Esophagus squamous epithelium (tissue), 5 donors: ENCODE results near the gene PSMB7. TPM values are rescaled to one million over a fixed set of nuclear protein-coding genes. Genes with fewer than 3 reads are reported as not detected.

ENCODE experiments used
- DNase-seq: peaks from one replicate; lab custom pipeline; 2025; lab: John Stamatoyannopoulos, UW
- H3K27ac ChIP-seq, 4 donors: fragments of 200-600 bp; sonication (generic); one replicate each; pipeline ENCODE4 v1.5.1; 2016 to 2019; ENCODE audit warnings: mild to moderate bottlenecking in 1 of 4
- H3K27me3 ChIP-seq, 4 donors: fragments of 200-600 bp; sonication (generic); 1 replicate in 3 of 4; 2 replicates in 1 of 4; pipeline versions ENCODE4 v1.5.1 to v1.6.0; 2017 to 2021; ENCODE audit warnings: antibody characterized with exemption in 1 of 4
- H3K36me3 ChIP-seq, 3 donors: fragments of 200-600 bp; sonication (generic); one replicate each; pipeline ENCODE4 v1.5.1; 2016 to 2019
- H3K4me1 ChIP-seq, 3 donors: fragments of 200-600 bp; sonication (generic); one replicate each; pipeline ENCODE4 v1.5.1; 2017 to 2019
- H3K4me3 ChIP-seq, 4 donors: fragments of 200-600 bp; sonication (generic); 1 replicate in 3 of 4; 2 replicates in 1 of 4; pipeline ENCODE4 v1.5.1; 2016 to 2019; ENCODE audit warnings: mild to moderate bottlenecking in 2 of 4, moderate library complexity in 1 of 4
- H3K9me3 ChIP-seq, 3 donors: fragments of 200-600 bp; sonication (generic); one replicate each; pipeline ENCODE4 v1.5.1; 2016 to 2019
- CTCF ChIP-seq, 6 experiments: fragments of 450-650 bp in 4 of 6; fragments of 200-600 bp in 2 of 6; sonication (generic) in 2 of 6; IDR thresholded peaks; one replicate each; pipeline ENCODE4 v1.5.1; 2016 to 2019; ENCODE audit warnings: antibody characterized with exemption in 6 of 6, mild to moderate bottlenecking in 4 of 6, moderate library complexity in 4 of 6
- POLR2A ChIP-seq, 4 donors: fragments of 450-650 bp; IDR thresholded peaks; one replicate each; pipeline ENCODE4 v1.6.1; 2017; ENCODE audit warnings: antibody characterized with exemption in 4 of 4, mild to moderate bottlenecking in 4 of 4, moderate library complexity in 3 of 4
- WGBS, 2 donors: methylation state at CpG; one replicate each; pipeline ENCODE4 v1.1.5; 2018; 5-methylcytosine and 5-hydroxymethylcytosine counted together
- intact Hi-C: fragments of 100-400 bp; cut with DNase I; formaldehyde crosslinking; loops from one replicate; pipeline ENCODE4 v1.15.0; 2022
- total RNA-seq, 4 donors: library from RNA; depleted of rRNA; stranded (reverse); fragments of >200 nt; gene quantifications; one replicate each; pipeline ENCODE4 v1.1.0, GENCODE V29; 2016
- donor health status: DM: yes; HTN: yes; CAD: no.

The PSMB7 gene
- total RNA-seq, 4 donors from 2014 or later = 114 to 229 (median 170) TPM

GRCh38 chr9:124335320-124335707 is 79.9 kb downstream of the PSMB7 start:
- WGBS, 2 donors = 83 to 95% methylated on average over 7 to 12 of the region's 14 CpGs
- H3K27ac ChIP-seq = no peak overlapping the region
- no peaks in the 10 kb centered on the region for H3K27me3 ChIP-seq
- DNase-seq = no peak
- TF ChIP-seq POLR2A (IDR thresholded peaks at IDR 0.05) (no peak), CTCF (IDR thresholded peaks at IDR 0.05) (no peak)
- no peak overlapping the region for H3K4me3 ChIP-seq
- H3K36me3 ChIP-seq = peaks cover 4 to 83% (median 8%) of the 10 kb centered on the region in 3 donors
- intact Hi-C loops = no loop called here
- H3K9me3 ChIP-seq = peaks cover 0 to 9% (median 6%) of the 10 kb centered on the region in 3 donors
- no peaks in the 10 kb centered on the region for H3K4me1 ChIP-seq

- no peak for TF ChIP-seq POLR2A (IDR thresholded peaks at IDR 0.05)
- no peak for TF ChIP-seq CTCF (IDR thresholded peaks at IDR 0.05)
- Histone ChIP-seq H3K27me3 (no peaks in the 10 kb centered on the region), H3K9me3 (peaks cover 0 to 9% (median 6%) of the 10 kb centered on the region in 3 donors), H3K36me3 (peaks cover 7 to 87% (median 8%) of the 10 kb centered on the region in 3 donors), H3K4me3 (no peak overlapping the region), H3K4me1 (no peaks in the 10 kb centered on the region), H3K27ac (no peak overlapping the region)
- intact Hi-C loops = no loop called here
- no peak for DNase-seq
- 87 to 93% methylated on average over 7 to 11 of the region's 15 CpGs for WGBS, 2 donors
These were observed 80.5 kb downstream of the PSMB7 start for GRCh38 chr9:124334568-124335319.

- WGBS, 2 donors = 87 to 95% methylated on average over 3 to 6 of the region's 7 CpGs
- no peak for TF ChIP-seq POLR2A (IDR thresholded peaks at IDR 0.05)
- TF ChIP-seq CTCF (IDR thresholded peaks at IDR 0.05) = no peak
- Histone ChIP-seq H3K9me3 (peaks cover 0 to 9% (median 6%) of the 10 kb centered on the region in 3 donors), H3K4me3 (no peak overlapping the region), H3K27ac (no peak overlapping the region), H3K36me3 (peaks cover 8 to 92% (median 17%) of the 10 kb centered on the region in 3 donors), H3K27me3 (no peaks in the 10 kb centered on the region), H3K4me1 (no peaks in the 10 kb centered on the region)
- no peak for DNase-seq
- intact Hi-C loops = no loop called here
These were observed 82.1 kb downstream of the PSMB7 start for GRCh38 chr9:124333203-124333579.

- Histone ChIP-seq H3K36me3 (peaks cover 11 to 92% (median 19%) of the 10 kb centered on the region in 3 donors), H3K4me3 (no peak overlapping the region), H3K4me1 (no peaks in the 10 kb centered on the region), H3K27ac (no peak overlapping the region), H3K9me3 (peaks cover 0 to 9% (median 4%) of the 10 kb centered on the region in 3 donors), H3K27me3 (no peaks in the 10 kb centered on the region)
- TF ChIP-seq CTCF (IDR thresholded peaks at IDR 0.05) (no peak), POLR2A (IDR thresholded peaks at IDR 0.05) (no peak)
- WGBS, 2 donors = 76 to 82% methylated on average over 17 to 23 of the region's 28 CpGs
- intact Hi-C loops = no loop called here
- no peak for DNase-seq
These were observed 82.7 kb downstream of the PSMB7 start for GRCh38 chr9:124332361-124333202.

GRCh38 chr9:124331580-124331979 is 83.7 kb downstream of the PSMB7 start:
- TF ChIP-seq POLR2A (IDR thresholded peaks at IDR 0.05) (no peak), CTCF (IDR thresholded peaks at IDR 0.05) (no peak)
- 86% methylated on average over 4 of the region's 11 CpGs; no CpG with 5 or more reads in 1 of the 2 donors for WGBS, 2 donors
- peaks cover 11 to 92% (median 19%) of the 10 kb centered on the region in 3 donors for H3K36me3 ChIP-seq

More at GRCh38 chr9:124331580-124331979, 83.7 kb downstream of the PSMB7 start:
- no peak for DNase-seq
- no peak overlapping the region for H3K4me3 ChIP-seq
- H3K4me1 ChIP-seq = no peaks in the 10 kb centered on the region
- intact Hi-C loops = no loop called here
- H3K27me3 ChIP-seq = no peaks in the 10 kb centered on the region
- no peaks in the 10 kb centered on the region for H3K9me3 ChIP-seq
- H3K27ac ChIP-seq = no peak overlapping the region
